Measurements from ENCODE around the gene NOP9. TPM values are rescaled to one million over a fixed set of nuclear protein-coding genes. Genes with fewer than 3 reads are reported as not detected.

NOP9 gene
- total RNA-seq, 1 donor from 2014 or later, result 17.1 TPM

GRCh38 chr14:24308342-24309124 lies 8.9 kb downstream of the NOP9 start:
- TF ChIP-seq CTCF (conservative IDR thresholded peaks at IDR 0.05; ENCODE audit: low read depth, low read length), result no peak
- no peak overlapping the region for H3K4me3 ChIP-seq (ENCODE audit: low read depth, low read length)

GRCh38 chr14:24309538-24310264 lies 10.1 kb downstream of the NOP9 start, which contains the start of gene LTB4R2:
Gene LTB4R2, plus strand, starts transcription at chr14:24310140. Its CDS starts 525 bp downstream, at chr14:24310665.
- H3K4me3 ChIP-seq (ENCODE audit: low read depth, low read length), result peak within 1 kb of the TSS; percentile 11
- no peak for DNase-seq (ENCODE audit: low read depth)
- no peak for TF ChIP-seq CTCF (conservative IDR thresholded peaks at IDR 0.05; ENCODE audit: low read depth, low read length)

More at GRCh38 chr14:24308342-24309124, 8.9 kb downstream of the NOP9 start:
- no peak for DNase-seq (ENCODE audit: low read depth)

GRCh38 chr14:24310265-24310645 lies 10.6 kb downstream of the NOP9 start:
- DNase-seq (ENCODE audit: low read depth), result no peak
- no peak for TF ChIP-seq CTCF (conservative IDR thresholded peaks at IDR 0.05; ENCODE audit: low read depth, low read length)
- H3K4me3 ChIP-seq (ENCODE audit: low read depth, low read length), result no peak overlapping the region

GRCh38 chr14:24310646-24311604 lies 11.3 kb downstream of the NOP9 start, which contains the start of gene LTB4R:
Gene LTB4R, plus strand, starts transcription at chr14:24311502. Its CDS starts 4,150 bp downstream, at chr14:24315652.
- H3K4me3 ChIP-seq (ENCODE audit: low read depth, low read length), result peak within 1 kb of the TSS; percentile 11
- no peak for DNase-seq (ENCODE audit: low read depth)
- TF ChIP-seq CTCF (conservative IDR thresholded peaks at IDR 0.05; ENCODE audit: low read depth, low read length), result peak; percentile 27

GRCh38 chr14:24311837-24312615 lies 12.4 kb downstream of the NOP9 start:
- DNase-seq (ENCODE audit: low read depth), result peak; percentile 77
- no peak overlapping the region for H3K4me3 ChIP-seq (ENCODE audit: low read depth, low read length)
- peak; percentile 24 for TF ChIP-seq CTCF (conservative IDR thresholded peaks at IDR 0.05; ENCODE audit: low read depth, low read length)
